SU-DHL-6 (cell line): ENCODE results near the gene CUL1.

Experiments used
- EZH2phosphoT487 ChIP-seq: fragments of 200-600 bp; sonication (generic), shearing (Covaris generic); conservative IDR thresholded peaks from 2 replicates; pipeline ENCODE4 v1.6.1; 2018; ENCODE audit warnings: mild to moderate bottlenecking, antibody characterized with exemption, low read length, moderate library complexity, mixed read lengths
- TF ChIP-seq, protein P1 (sequence below): fragments of 200-600 bp; sonication (generic); IDR thresholded peaks from one replicate; pipeline ENCODE4 v1.5.1; 2017; ENCODE audit warnings: antibody characterized with exemption, mild to moderate bottlenecking, low read length, moderate library complexity; ENCODE audit not compliant: insufficient read depth, poor library complexity, severe bottlenecking

DNA sequence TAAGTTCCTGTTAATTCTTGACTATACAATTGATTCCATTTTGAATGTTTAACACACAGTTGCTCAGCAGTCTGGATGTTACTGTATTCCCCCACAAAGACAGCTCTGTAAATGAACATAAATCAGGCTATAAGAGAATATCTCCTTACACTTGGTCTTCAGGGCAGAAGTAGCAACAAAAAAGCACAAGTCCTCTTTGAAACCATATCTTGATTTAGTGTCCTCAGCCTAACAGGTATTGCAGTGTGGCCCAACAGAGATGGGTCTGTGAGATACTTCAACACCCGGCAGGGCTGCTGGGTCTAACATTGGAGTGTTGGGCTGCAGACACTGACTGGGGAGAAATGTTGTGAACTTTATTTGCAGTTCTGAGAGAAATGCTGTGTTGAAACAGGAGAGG, 75.8 kb downstream of the CUL1 start:
- TF ChIP-seq, protein P1, sequence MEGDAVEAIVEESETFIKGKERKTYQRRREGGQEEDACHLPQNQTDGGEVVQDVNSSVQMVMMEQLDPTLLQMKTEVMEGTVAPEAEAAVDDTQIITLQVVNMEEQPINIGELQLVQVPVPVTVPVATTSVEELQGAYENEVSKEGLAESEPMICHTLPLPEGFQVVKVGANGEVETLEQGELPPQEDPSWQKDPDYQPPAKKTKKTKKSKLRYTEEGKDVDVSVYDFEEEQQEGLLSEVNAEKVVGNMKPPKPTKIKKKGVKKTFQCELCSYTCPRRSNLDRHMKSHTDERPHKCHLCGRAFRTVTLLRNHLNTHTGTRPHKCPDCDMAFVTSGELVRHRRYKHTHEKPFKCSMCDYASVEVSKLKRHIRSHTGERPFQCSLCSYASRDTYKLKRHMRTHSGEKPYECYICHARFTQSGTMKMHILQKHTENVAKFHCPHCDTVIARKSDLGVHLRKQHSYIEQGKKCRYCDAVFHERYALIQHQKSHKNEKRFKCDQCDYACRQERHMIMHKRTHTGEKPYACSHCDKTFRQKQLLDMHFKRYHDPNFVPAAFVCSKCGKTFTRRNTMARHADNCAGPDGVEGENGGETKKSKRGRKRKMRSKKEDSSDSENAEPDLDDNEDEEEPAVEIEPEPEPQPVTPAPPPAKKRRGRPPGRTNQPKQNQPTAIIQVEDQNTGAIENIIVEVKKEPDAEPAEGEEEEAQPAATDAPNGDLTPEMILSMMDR, result no peak
- TF ChIP-seq EZH2phosphoT487, result no peak
